ENCODE results near the gene TPH2.

Gene TPH2

DNA sequence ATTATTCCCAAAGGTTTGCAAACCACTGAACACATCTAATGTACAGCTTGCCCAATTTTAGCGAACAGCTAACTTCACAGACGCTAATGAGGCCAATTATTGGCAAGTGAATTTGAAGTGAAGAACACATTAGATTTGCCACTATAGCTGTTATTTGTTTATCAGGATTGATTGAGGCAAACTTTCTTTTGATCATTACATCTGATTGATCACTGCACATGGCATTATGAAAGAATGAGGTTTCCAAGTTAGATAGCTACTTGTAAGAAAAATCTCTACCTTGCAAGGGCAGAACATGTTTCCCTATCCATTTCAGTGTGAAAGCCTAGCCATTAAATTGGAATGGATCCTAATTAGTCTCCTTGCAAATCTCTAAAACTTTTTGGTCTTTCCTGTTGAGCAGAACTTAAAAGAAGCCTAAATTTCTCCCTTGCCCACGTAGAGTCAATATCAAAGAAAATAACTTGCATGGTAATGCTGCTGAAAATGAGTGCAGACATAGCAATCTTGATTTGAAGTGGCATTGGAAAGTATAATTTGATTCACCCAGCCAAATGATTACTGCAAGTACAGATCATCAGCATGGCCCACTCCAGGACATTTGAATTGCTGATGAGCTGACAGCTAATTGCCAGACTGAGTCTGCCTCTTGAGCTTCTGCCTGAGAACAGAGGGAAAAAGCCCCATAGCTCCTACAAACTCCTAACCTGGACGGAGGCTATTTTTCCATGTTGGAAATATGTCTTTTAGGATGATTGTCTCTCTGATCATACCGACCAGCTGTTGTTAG, 98.6 kb downstream of the TPH2 start:
- no peak for ATAC-seq
- DNase-seq = no peak
- Mint-ChIP-seq H3K4me3 (no peak overlapping the region), H3K27ac (no peak overlapping the region), H3K27me3 (no peaks in the 10 kb centered on the region), H3K9me3 (no peaks in the 10 kb centered on the region), H3K4me1 (no peaks in the 10 kb centered on the region)

DNA sequence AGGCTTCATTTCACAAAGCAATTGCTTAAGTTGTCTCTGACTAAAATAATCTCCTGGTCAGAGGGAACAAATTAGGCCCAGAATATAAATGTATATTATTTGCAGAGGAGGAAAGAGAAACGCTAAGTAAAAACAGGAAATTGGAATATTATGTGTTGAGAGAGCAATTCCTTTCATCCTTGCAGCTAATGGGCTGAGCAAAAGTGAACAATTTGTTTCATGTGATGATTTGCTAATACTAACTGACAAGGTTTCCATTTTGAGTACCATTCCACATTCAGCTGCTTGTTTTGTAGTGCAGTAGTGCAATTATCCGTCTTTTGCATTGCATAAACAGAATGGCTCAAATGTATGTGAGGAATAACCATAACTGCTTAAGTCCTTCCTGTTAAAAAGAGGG, 103.2 kb downstream of the TPH2 start:
- no peak overlapping the region for H3K4me3 Mint-ChIP-seq
- ATAC-seq (no peak), DNase-seq (no peak)
- no peak overlapping the region for H3K27ac Mint-ChIP-seq
- H3K9me3 Mint-ChIP-seq = no peaks in the 10 kb centered on the region
- H3K27me3 Mint-ChIP-seq = no peaks in the 10 kb centered on the region
- no peaks in the 10 kb centered on the region for H3K4me1 Mint-ChIP-seq

DNA sequence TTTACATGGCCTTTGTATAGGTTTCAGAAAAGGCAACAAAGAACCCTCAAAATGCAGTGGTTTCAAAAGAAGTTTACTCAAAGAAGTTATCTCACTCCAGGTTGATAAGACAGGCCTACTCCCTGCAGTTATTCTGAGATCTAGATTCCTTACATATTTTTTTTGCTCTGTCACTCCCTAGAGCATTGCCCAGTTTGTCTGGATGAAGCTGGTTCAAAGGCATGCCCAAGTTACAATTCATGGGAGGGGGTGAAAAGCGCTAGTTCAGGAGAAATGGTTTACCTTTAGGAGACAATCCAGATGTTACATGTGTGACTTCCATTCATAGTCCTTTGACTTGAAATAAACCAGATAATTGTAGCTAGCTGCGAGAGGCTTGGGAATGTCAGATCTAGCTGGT, 115.0 kb downstream of the TPH2 start:
- ATAC-seq = no peak
- Mint-ChIP-seq H3K27me3 (peaks cover 15% of the 10 kb centered on the region), H3K27ac (no peak overlapping the region), H3K9me3 (peaks cover 0 to 7% of the 10 kb centered on the region in 2 donors), H3K4me1 (no peaks in the 10 kb centered on the region), H3K4me3 (no peak overlapping the region)
- no peak for DNase-seq

DNA sequence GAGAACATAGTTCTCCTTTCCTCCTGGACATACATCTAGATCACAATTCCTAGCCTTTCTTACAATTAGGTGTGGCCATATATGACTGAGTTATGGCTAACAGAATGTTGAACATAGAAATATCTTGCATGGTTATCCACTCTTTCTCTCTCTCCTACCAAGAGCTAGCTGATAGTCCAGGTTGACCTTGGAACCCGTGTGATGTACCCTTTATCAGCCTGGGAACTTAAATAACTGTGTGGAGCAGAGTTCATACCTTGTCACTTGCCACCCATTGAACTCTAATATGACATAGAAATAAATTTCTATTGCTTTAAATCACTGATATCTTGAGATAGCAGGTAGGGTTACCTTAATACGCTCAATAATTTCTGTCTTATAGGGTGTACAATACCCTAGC, 115.9 kb downstream of the TPH2 start:
- Mint-ChIP-seq H3K4me3 (no peak overlapping the region), H3K27ac (peak overlapping the region in 1 of 2 donors; percentile 19), H3K4me1 (no peaks in the 10 kb centered on the region), H3K27me3 (peaks cover 19% of the 10 kb centered on the region), H3K9me3 (peaks cover 0 to 9% of the 10 kb centered on the region in 2 donors)
- DNase-seq = no peak
- ATAC-seq = no peak

DNA sequence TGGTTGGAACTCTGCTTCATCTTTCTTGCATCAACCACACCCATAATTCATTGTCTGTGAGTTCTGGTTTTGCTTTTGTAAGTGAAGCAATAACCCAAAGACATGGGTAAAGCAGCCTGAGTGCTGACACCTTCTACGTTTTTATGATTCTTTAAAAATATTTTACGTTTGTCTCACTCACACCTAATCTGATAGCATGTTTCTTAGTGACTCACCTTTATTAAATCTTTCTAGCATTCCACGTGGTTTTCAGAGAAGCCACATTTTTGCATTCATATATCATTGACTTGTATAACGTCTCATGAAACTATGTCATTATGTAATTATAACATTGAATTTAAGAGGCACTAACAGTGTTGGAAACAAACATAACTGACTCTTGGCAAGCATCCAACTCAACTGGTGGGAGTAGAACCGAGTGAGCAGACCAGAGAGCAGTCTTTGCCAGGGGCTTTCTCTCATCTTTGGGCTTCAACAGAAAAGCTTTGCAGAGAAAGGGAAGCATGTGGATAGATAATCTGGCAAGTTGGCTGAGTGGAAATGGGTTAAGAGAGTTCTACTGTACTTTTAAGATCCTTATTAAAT, 118.8 kb downstream of the TPH2 start:
- ATAC-seq = no peak
- Mint-ChIP-seq H3K4me3 (no peak overlapping the region), H3K27me3 (peaks cover 10% of the 10 kb centered on the region), H3K27ac (no peak overlapping the region), H3K9me3 (peaks cover 7 to 9% of the 10 kb centered on the region in 2 donors), H3K4me1 (no peaks in the 10 kb centered on the region)
- DNase-seq = no peak

DNA sequence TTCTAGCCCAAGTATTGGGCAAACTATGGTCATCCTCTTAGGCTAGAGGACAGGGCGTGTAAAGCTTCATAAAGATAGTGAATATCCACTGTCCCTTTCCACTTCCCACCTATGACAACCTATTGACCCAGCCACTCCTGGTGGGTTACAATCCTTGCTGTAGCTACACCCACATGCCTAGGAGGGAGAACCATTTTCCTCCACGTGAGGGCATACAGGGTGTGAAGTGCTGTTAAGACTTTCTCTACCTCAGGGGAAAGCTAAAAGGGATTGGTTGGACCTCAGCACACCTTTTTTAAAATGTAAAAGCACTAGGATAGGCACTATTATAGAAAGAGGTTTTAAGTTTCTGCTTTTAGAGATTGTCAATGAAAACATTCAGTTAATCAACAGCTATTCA, 124.4 kb downstream of the TPH2 start:
- H3K4me3 Mint-ChIP-seq = no peak overlapping the region
- DNase-seq (no peak), ATAC-seq (no peak)
- H3K27ac Mint-ChIP-seq = no peak overlapping the region
- no peaks in the 10 kb centered on the region for H3K4me1 Mint-ChIP-seq
- peaks cover 7% of the 10 kb centered on the region in 2 donors for H3K9me3 Mint-ChIP-seq
- peaks cover 16% of the 10 kb centered on the region for H3K27me3 Mint-ChIP-seq

DNA sequence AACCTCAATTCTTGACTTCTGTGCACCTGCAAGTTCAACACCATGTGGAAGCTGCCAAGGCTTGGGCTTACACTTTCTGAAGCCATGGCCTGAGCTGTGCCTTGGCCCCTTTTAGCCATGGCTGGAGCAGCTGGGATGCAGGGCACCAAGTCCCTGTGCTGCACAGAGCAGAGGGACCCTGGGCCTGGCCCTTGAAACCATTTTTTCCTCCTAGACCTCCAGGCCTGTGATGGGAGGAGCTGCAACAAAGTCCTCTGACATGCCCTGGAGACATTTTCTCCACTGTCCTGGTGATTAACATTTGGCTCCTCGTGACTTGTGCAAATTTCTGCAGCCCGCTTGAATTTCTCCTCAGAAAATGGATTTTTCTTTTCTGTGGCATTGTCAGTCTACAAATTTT, 132.4 kb downstream of the TPH2 start:
- Mint-ChIP-seq H3K27ac (no peak overlapping the region), H3K9me3 (peaks cover 15% of the 10 kb centered on the region in 2 donors), H3K4me1 (no peaks in the 10 kb centered on the region), H3K4me3 (no peak overlapping the region), H3K27me3 (peaks cover 7% of the 10 kb centered on the region)
- ATAC-seq (no peak), DNase-seq (no peak)

DNA sequence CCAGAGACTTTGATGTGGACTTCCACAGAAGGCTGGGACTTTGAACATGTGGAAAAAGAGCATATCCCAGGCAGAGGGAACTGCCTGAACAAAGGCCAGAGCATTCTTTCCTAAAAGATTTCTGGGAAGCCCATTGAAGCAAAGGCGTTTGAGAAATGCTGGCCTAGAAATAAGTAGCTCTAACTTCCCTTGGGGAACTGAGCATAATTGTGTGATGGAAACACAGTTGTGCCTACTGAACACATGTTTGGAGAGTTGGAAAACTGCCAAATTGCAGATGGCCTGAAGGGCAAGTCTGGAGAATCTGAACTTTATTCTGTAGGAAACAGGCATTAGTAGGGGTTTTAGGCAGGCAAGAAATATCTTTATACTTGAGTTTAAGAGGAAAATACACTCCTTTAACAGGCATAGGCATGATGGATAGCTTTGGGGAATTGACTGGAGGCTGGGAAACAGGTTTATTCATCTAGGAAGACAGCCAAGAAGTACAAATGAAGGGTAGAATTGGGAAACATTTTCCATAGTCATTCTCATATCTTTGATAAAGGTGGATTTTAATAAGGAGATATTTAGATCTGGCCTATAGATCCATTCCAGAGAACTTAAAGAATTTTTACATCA, 134.1 kb downstream of the TPH2 start:
- Mint-ChIP-seq H3K27me3 (no peaks in the 10 kb centered on the region), H3K4me1 (no peaks in the 10 kb centered on the region)

DNA sequence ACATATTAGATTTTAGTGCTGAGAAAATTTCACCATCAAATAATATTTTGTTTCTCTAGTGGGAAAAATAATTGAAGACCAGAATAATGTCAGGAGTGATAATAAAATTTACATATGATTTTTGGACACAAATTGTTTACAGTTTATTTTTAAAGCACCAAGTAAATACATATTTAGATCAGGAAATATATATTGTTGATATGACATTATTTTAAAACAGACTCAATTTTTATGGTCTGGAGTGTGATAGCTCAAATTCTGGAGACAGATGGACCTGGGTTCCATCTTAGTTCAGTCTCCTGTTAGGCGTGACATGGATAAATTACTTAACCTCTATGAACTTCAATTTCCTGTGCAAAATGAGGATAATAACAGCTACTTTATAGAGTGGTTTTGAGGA, 135.4 kb downstream of the TPH2 start:
- Mint-ChIP-seq H3K27me3 (no peaks in the 10 kb centered on the region), H3K4me3 (no peak overlapping the region), H3K9me3 (peaks cover 15% of the 10 kb centered on the region in 2 donors), H3K27ac (no peak overlapping the region), H3K4me1 (no peaks in the 10 kb centered on the region)
- ATAC-seq = no peak
- DNase-seq = no peak

More for the DNA sequence above, 134.1 kb downstream of the TPH2 start:
- peaks cover 15% of the 10 kb centered on the region in 2 donors for H3K9me3 Mint-ChIP-seq
- H3K4me3 Mint-ChIP-seq = no peak overlapping the region
- DNase-seq = no peak
- H3K27ac Mint-ChIP-seq = no peak overlapping the region
- no peak for ATAC-seq

DNA sequence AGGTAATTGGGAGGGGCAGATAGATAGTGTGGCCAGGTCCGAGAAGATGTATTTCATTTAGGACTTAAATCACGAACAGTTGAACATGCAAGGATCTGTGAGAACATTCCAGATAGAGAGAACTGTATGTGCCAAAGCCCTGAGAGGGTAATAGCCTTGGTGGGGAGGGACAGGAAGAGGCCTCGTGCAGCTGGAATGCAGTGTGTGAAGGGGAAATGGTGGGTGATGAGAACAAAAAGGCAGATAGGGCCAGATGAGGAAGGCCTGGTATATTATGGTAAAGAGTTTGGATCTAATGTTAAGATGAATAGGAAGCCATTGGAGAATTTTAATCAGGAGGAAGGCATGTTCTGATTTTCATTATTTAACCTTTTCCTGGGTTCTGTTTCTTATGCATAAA, 136.3 kb downstream of the TPH2 start:
- no peak overlapping the region for H3K27ac Mint-ChIP-seq
- H3K27me3 Mint-ChIP-seq = no peaks in the 10 kb centered on the region
- no peaks in the 10 kb centered on the region for H3K4me1 Mint-ChIP-seq
- no peak overlapping the region for H3K4me3 Mint-ChIP-seq
- ATAC-seq = no peak
- H3K9me3 Mint-ChIP-seq = peaks cover 11 to 15% of the 10 kb centered on the region in 2 donors
- no peak for DNase-seq

DNA sequence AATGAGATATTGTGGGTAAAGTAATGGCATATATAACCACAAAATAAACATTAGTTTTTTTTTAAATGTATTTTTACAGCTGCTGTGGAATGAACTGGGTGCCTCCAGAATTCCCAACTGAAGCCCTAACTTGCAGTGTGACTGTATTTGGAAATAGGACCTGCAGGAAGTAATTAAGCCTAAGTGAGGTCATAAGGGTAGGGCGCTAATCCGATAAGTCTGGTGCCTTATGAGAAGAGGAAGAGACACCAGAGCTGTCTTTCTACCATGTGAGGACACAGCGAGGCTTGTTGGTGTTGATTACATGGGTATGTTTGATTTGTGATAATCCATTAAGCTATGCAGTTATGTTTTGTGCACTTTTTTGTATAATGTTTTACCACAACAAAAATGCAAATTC, 136.8 kb downstream of the TPH2 start:
- DNase-seq = no peak
- H3K9me3 Mint-ChIP-seq = peaks cover 9 to 15% of the 10 kb centered on the region in 2 donors
- no peak overlapping the region for H3K27ac Mint-ChIP-seq
- no peaks in the 10 kb centered on the region for H3K4me1 Mint-ChIP-seq
- H3K27me3 Mint-ChIP-seq = no peaks in the 10 kb centered on the region
- no peak overlapping the region for H3K4me3 Mint-ChIP-seq
- no peak for ATAC-seq

DNA sequence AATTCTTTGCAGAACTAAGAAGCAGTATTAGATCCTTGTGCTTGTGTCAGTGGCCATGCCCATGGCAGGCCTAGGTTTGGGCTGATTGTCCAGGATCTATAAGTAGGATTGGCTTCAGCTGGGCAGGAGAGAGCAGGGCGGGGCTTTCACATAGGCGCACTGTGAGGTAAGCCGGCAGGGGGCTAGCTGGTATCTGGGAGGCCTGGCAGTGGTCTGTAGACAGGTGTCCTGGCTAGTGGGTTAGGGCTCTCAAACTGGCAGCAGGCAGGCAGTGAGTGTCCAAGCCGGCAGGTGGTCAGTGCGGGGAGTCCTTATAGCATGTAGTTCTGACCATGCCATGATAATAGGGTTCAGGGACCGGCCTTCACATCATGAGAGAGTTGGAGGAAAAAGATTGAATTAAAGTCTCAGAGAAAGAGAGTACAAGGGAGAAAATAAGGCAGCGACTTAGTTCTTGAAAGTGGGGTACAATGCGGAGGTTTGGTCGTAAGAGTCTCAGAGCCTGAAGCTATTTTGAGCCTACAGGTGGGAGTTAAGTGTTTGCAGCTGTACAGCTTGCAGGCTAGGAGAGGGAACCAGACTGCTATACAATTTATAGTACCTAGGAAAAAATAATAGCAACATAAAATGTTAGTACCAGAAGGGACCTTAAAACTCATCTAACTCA, 137.4 kb downstream of the TPH2 start:
- ATAC-seq (no peak), DNase-seq (no peak)
- Mint-ChIP-seq H3K27ac (no peak overlapping the region), H3K9me3 (peaks cover 9 to 15% of the 10 kb centered on the region in 2 donors), H3K4me3 (no peak overlapping the region), H3K27me3 (no peaks in the 10 kb centered on the region), H3K4me1 (no peaks in the 10 kb centered on the region)

DNA sequence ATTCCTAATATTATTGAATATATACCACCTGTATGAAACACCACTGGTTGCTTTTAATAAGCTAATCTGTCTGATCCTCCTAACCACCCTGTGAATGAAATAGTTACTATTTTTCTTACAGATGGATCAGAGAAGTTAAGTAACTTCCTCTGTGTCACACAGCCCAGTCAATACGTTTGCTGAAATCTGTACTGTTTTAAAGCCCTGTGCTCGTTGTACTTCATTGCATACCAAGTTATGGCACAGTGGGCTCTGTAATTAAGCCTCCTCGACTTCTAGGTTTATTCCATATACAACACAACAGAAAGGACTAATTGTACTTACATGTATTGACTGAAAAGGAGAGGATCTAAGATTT, 137.9 kb downstream of the TPH2 start:
- Mint-ChIP-seq H3K27ac (no peak overlapping the region), H3K27me3 (no peaks in the 10 kb centered on the region), H3K4me3 (no peak overlapping the region), H3K9me3 (peaks cover 5 to 12% of the 10 kb centered on the region in 2 donors), H3K4me1 (no peaks in the 10 kb centered on the region)
- ATAC-seq (no peak), DNase-seq (no peak)

DNA sequence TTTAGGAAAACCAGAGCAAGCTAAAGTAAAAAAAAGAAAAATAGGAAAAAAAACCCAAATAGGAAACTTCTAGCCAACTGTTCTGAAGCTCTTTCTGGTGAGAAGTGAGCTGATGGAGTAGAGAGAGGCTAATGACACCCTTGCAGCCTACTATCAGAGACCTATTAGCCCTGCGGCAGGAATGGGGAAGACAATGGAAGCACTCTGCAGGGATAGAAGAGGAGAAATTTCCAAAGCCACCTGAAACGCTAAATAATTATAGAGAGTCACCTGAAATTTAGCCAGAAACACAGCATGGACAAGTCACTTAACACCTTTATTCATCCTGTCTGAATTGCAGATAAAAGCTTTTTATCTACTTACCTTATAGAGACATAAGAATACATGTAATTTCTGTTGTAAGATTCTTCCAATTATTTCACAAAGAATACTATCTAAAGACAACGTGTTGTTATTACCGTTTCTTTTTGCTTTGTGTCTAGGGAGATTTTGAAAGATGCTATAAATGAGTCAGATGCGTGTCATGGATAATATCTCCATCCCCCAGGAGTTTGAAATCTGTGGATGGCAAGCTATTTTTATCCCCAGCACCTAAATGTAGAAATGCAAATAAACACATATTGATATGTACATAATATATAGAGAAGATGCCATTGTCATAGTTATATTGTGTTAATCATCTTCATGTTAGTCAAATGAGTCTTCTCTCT, 138.6 kb downstream of the TPH2 start:
- no peak for DNase-seq
- Mint-ChIP-seq H3K27ac (no peak overlapping the region), H3K9me3 (peaks cover 0 to 6% of the 10 kb centered on the region in 2 donors), H3K27me3 (no peaks in the 10 kb centered on the region), H3K4me1 (no peaks in the 10 kb centered on the region), H3K4me3 (no peak overlapping the region)
- no peak for ATAC-seq

DNA sequence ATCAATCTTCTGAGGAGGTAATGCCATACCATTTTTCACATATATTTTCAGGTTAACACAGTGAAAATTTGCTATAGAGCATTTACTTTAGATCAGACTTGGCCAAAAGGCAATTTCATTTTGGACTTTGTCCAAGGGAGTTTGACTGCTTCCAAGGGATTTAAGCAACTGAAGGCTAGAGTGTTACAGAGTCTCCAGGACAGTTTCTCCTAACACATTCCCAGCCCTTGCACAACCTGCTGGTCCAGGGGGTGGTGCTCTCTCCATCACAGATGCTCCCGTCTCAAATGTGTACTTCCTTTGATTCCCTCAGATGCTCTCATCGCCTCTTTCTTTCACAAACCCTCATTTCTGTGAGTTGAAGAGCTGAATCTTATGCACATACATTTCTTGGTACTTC, 143.1 kb downstream of the TPH2 start:
- DNase-seq = no peak
- no peaks in the 10 kb centered on the region for H3K27me3 Mint-ChIP-seq
- ATAC-seq = no peak
- no peaks in the 10 kb centered on the region for H3K4me1 Mint-ChIP-seq
- H3K4me3 Mint-ChIP-seq = no peak overlapping the region
- H3K27ac Mint-ChIP-seq = no peak overlapping the region
- H3K9me3 Mint-ChIP-seq = no peaks in the 10 kb centered on the region
